Naive thymus-derived CD4-positive, alpha-beta T cell (primary cell): Measurements from ENCODE around the gene DNAH9. TPM values are rescaled to one million over a fixed set of nuclear protein-coding genes. Genes with fewer than 3 reads are reported as not detected.

Source experiments
- ATAC-seq: fragments of 150-1000 bp; cut with Tn5 transposase; 2 replicates; pipeline ENCODE4 v1.10.0; 2021; ENCODE audit warnings: mild to moderate bottlenecking, moderate library complexity
- CTCF ChIA-PET: fragments of 350-600 bp; sonication (Branson Sonifier 250); formaldehyde crosslinking; loops from one replicate; lab custom pipeline; 2021; ENCODE audit warnings: antibody characterized with exemption; lab: Charles Lee
- POLR2A ChIA-PET: fragments of 350-600 bp; sonication (Branson Sonifier 250); formaldehyde crosslinking; loops from one replicate; lab custom pipeline; 2021; ENCODE audit warnings: antibody characterized with exemption, inconsistent platforms; lab: Charles Lee
- DNase-seq, 9 donors: peaks; one replicate each; pipeline versions ENCODE4 v3.0.0 to v3.0.0-alpha.2; 2020 to 2022; ENCODE audit warnings: mixed read lengths in 1 of 9
- H3K27ac ChIP-seq: one replicate; pipeline ENCODE4 v1.7.0; 2013; ENCODE audit warnings: mild to moderate bottlenecking, low read depth, low read length, moderate library complexity
- H3K27me3 ChIP-seq, 2 donors: one replicate each; pipeline ENCODE4 v1.7.0; 2013; ENCODE audit warnings: low read length in 2 of 2, mild to moderate bottlenecking in 2 of 2, moderate library complexity in 2 of 2; ENCODE audit not compliant: control insufficient read depth in 2 of 2, insufficient read depth in 2 of 2
- H3K36me3 ChIP-seq, 3 experiments: 1 replicate in 2 of 3; 2 replicates in 1 of 3; pipeline ENCODE4 v1.7.0; 2013; ENCODE audit warnings: low read length in 3 of 3, mild to moderate bottlenecking in 3 of 3, moderate library complexity in 1 of 3; ENCODE audit not compliant: insufficient read depth in 3 of 3, control insufficient read depth in 2 of 3
- H3K4me1 ChIP-seq, 2 donors: one replicate each; pipeline ENCODE4 v1.7.0; 2013; ENCODE audit warnings: low read length in 2 of 2, mild to moderate bottlenecking in 2 of 2, moderate library complexity in 1 of 2; ENCODE audit not compliant: control insufficient read depth in 2 of 2, insufficient read depth in 2 of 2
- H3K4me3 ChIP-seq: 2 replicates; pipeline ENCODE4 v1.7.0; 2013; ENCODE audit warnings: mild to moderate bottlenecking, low read length
- H3K9me3 ChIP-seq, 3 experiments: 1 replicate in 2 of 3; 2 replicates in 1 of 3; pipeline ENCODE4 v1.7.0; 2013; ENCODE audit warnings: low read length in 3 of 3; ENCODE audit not compliant: control insufficient read depth in 2 of 3
- H3K27ac Mint-ChIP-seq, 9 donors: one replicate each; pipeline ENCODE4 v1.8.0; 2020 to 2022; ENCODE audit warnings: mixed read lengths in 9 of 9, mild to moderate bottlenecking in 8 of 9, moderate library complexity in 5 of 9, inconsistent platforms in 2 of 9
- H3K27me3 Mint-ChIP-seq, 5 donors: one replicate each; pipeline ENCODE4 v1.8.0; 2021 to 2022; ENCODE audit warnings: mixed read lengths in 5 of 5, mild to moderate bottlenecking in 1 of 5
- H3K36me3 Mint-ChIP-seq, 5 donors: one replicate each; pipeline ENCODE4 v1.8.0; 2020 to 2022; ENCODE audit warnings: mixed read lengths in 5 of 5, mild to moderate bottlenecking in 3 of 5, inconsistent platforms in 1 of 5
- H3K4me1 Mint-ChIP-seq, 7 donors: one replicate each; pipeline ENCODE4 v1.8.0; 2020 to 2022; ENCODE audit warnings: mixed read lengths in 7 of 7, mild to moderate bottlenecking in 3 of 7, inconsistent platforms in 1 of 7
- H3K4me3 Mint-ChIP-seq, 10 donors: one replicate each; pipeline ENCODE4 v1.8.0; 2020 to 2022; ENCODE audit warnings: mild to moderate bottlenecking in 10 of 10, mixed read lengths in 10 of 10, moderate library complexity in 6 of 10, inconsistent platforms in 2 of 10
- H3K9me3 Mint-ChIP-seq, 11 donors: one replicate each; pipeline ENCODE4 v1.8.0; 2020 to 2022; ENCODE audit warnings: mixed read lengths in 11 of 11, mild to moderate bottlenecking in 4 of 11, inconsistent platforms in 1 of 11, moderate library complexity in 1 of 11
- intact Hi-C, 2 donors: fragments of 100-400 bp; cut with micrococcal nuclease; formaldehyde crosslinking; loops; one replicate each; pipeline ENCODE4 v1.15.1; 2023
- polyA plus RNA-seq, 2 donors: library from polyadenylated mRNA; unstranded; fragments of 300-500 nt; fragmentation: Illumina TruSeq; gene quantifications; one replicate each; pipeline ENCODE4 v1.2.3, GENCODE V29; 2021
- total RNA-seq, 6 experiments: library from RNA in 5 of 6; stranded (reverse) in 5 of 6; gene quantifications; 1 replicate in 5 of 6; 2 replicates in 1 of 6; pipeline ENCODE4 v1.2.3 and lab custom pipeline; 2021 to 2026

Gene DNAH9
- total and polyA plus RNA-seq, 7 experiments from 2014 or later: not detected

- no peak overlapping the region for H3K4me3 Mint-ChIP-seq
- H3K4me1 ChIP-seq: no peaks in the 10 kb centered on the region
- intact Hi-C loops: no loop called here
- H3K36me3 ChIP-seq: no peaks in the 10 kb centered on the region
- no peak overlapping the region for H3K27ac Mint-ChIP-seq
- ATAC-seq: no peak
- CTCF ChIA-PET: no interaction called here
- H3K4me1 Mint-ChIP-seq: peaks cover 0 to 1% (median 0%) of the 10 kb centered on the region in 7 donors
- POLR2A ChIA-PET: no interaction called here
- H3K27ac ChIP-seq: no peak overlapping the region
- H3K4me3 ChIP-seq: no peak overlapping the region
- no peaks in the 10 kb centered on the region for H3K9me3 ChIP-seq
- no peak for DNase-seq
- H3K27me3 ChIP-seq: no peaks in the 10 kb centered on the region
- peaks cover 0 to 7% (median 0%) of the 10 kb centered on the region in 5 donors for H3K27me3 Mint-ChIP-seq
- no peaks in the 10 kb centered on the region for H3K36me3 Mint-ChIP-seq
- peaks cover 0 to 13% (median 4%) of the 10 kb centered on the region in 11 donors for H3K9me3 Mint-ChIP-seq
Observed at GRCh38 chr17:11638700-11639265, 40.5 kb downstream of the DNAH9 start.

- Mint-ChIP-seq H3K36me3 (no peaks in the 10 kb centered on the region), H3K4me3 (no peak overlapping the region), H3K4me1 (peaks cover 0 to 8% (median 0%) of the 10 kb centered on the region in 7 donors), H3K27ac (no peak overlapping the region), H3K9me3 (peaks cover 0 to 9% (median 4%) of the 10 kb centered on the region in 11 donors), H3K27me3 (peaks cover 0 to 7% (median 0%) of the 10 kb centered on the region in 5 donors)
- no peak for DNase-seq
- POLR2A ChIA-PET: no interaction called here
- H3K4me3 ChIP-seq: no peak overlapping the region
- H3K9me3 ChIP-seq: no peaks in the 10 kb centered on the region
- no peak overlapping the region for H3K27ac ChIP-seq
- ATAC-seq: no peak
- H3K4me1 ChIP-seq: no peaks in the 10 kb centered on the region
- intact Hi-C loops: loop anchor here in 1 of 2 donors (5.0 kb wide), 1 partner anchor 763 kb away; no protein-coding TSS in a partner anchor
- H3K36me3 ChIP-seq: no peaks in the 10 kb centered on the region
- CTCF ChIA-PET: no interaction called here
- H3K27me3 ChIP-seq: no peaks in the 10 kb centered on the region
Observed at GRCh38 chr17:11639736-11640462, 41.6 kb downstream of the DNAH9 start.

- Mint-ChIP-seq H3K9me3 (peaks cover 0 to 9% (median 4%) of the 10 kb centered on the region in 11 donors), H3K4me1 (peaks cover 0 to 8% (median 0%) of the 10 kb centered on the region in 7 donors), H3K4me3 (no peak overlapping the region), H3K27me3 (peaks cover 0 to 7% (median 0%) of the 10 kb centered on the region in 5 donors), H3K36me3 (no peaks in the 10 kb centered on the region), H3K27ac (no peak overlapping the region)
- H3K27me3 ChIP-seq: no peaks in the 10 kb centered on the region
- intact Hi-C loops: loop anchor here in 1 of 2 donors (5.0 kb wide), 1 partner anchor 763 kb away; no protein-coding TSS in a partner anchor
- ChIA-PET CTCF (no interaction called here), POLR2A (no interaction called here)
- DNase-seq (no peak), ATAC-seq (no peak)
- H3K36me3 ChIP-seq: no peaks in the 10 kb centered on the region
- H3K4me3 ChIP-seq: no peak overlapping the region
- H3K9me3 ChIP-seq: no peaks in the 10 kb centered on the region
- H3K4me1 ChIP-seq: no peaks in the 10 kb centered on the region
- H3K27ac ChIP-seq: no peak overlapping the region
Observed at GRCh38 chr17:11640463-11640814, 42.2 kb downstream of the DNAH9 start.

GRCh38 chr17:11641521-11642275 lies 43.4 kb downstream of the DNAH9 start:
- ChIA-PET POLR2A (no interaction called here), CTCF (no interaction called here)
- Histone ChIP-seq H3K27me3 (no peaks in the 10 kb centered on the region), H3K36me3 (no peaks in the 10 kb centered on the region), H3K27ac (no peak overlapping the region), H3K4me1 (no peaks in the 10 kb centered on the region), H3K4me3 (no peak overlapping the region), H3K9me3 (no peaks in the 10 kb centered on the region)
- Mint-ChIP-seq H3K4me3 (no peak overlapping the region), H3K27me3 (peaks cover 0 to 7% (median 0%) of the 10 kb centered on the region in 5 donors), H3K4me1 (peaks cover 0 to 8% (median 0%) of the 10 kb centered on the region in 7 donors), H3K9me3 (peaks cover 0 to 9% (median 4%) of the 10 kb centered on the region in 11 donors), H3K27ac (no peak overlapping the region), H3K36me3 (no peaks in the 10 kb centered on the region)
- DNase-seq (no peak), ATAC-seq (no peak)
- intact Hi-C loops: loop anchor here in 1 of 2 donors (5.0 kb wide), 1 partner anchor 764 kb away; no protein-coding TSS in a partner anchor

- Histone ChIP-seq H3K36me3 (no peaks in the 10 kb centered on the region), H3K27me3 (no peaks in the 10 kb centered on the region), H3K4me1 (no peaks in the 10 kb centered on the region), H3K27ac (no peak overlapping the region), H3K9me3 (no peaks in the 10 kb centered on the region), H3K4me3 (no peak overlapping the region)
- ChIA-PET POLR2A (no interaction called here), CTCF (no interaction called here)
- DNase-seq (no peak), ATAC-seq (no peak)
- intact Hi-C loops: loop anchor here in 1 of 2 donors (5.0 kb wide), 1 partner anchor 765 kb away; no protein-coding TSS in a partner anchor
- no peak overlapping the region for H3K4me3 Mint-ChIP-seq
- H3K27me3 Mint-ChIP-seq: peaks cover 0 to 7% (median 0%) of the 10 kb centered on the region in 5 donors
- no peak overlapping the region for H3K27ac Mint-ChIP-seq
- peaks cover 0 to 8% (median 3%) of the 10 kb centered on the region in 11 donors for H3K9me3 Mint-ChIP-seq
- H3K36me3 Mint-ChIP-seq: no peaks in the 10 kb centered on the region
- peaks cover 0 to 8% (median 0%) of the 10 kb centered on the region in 7 donors for H3K4me1 Mint-ChIP-seq
Observed at GRCh38 chr17:11642655-11643054, 44.4 kb downstream of the DNAH9 start.

GRCh38 chr17:11643851-11644250 lies 45.6 kb downstream of the DNAH9 start:
- ATAC-seq (peak; percentile 14), DNase-seq (no peak)
- Histone ChIP-seq H3K4me3 (no peak overlapping the region), H3K36me3 (no peaks in the 10 kb centered on the region), H3K9me3 (no peaks in the 10 kb centered on the region), H3K27me3 (no peaks in the 10 kb centered on the region), H3K27ac (no peak overlapping the region), H3K4me1 (no peaks in the 10 kb centered on the region)
- H3K4me1 Mint-ChIP-seq: peaks cover 0 to 8% (median 0%) of the 10 kb centered on the region in 7 donors
- no peaks in the 10 kb centered on the region for H3K36me3 Mint-ChIP-seq
- H3K4me3 Mint-ChIP-seq: no peak overlapping the region
- CTCF ChIA-PET: interaction anchor here (0.8 to 1.2 kb wide), 3 partner anchors 9 to 997 kb away, joined by 3 to 6 read pairs (median 4); no protein-coding TSS in a partner anchor
- peaks cover 0 to 4% (median 2%) of the 10 kb centered on the region in 11 donors for H3K9me3 Mint-ChIP-seq
- no peak overlapping the region for H3K27ac Mint-ChIP-seq
- POLR2A ChIA-PET: no interaction called here
- H3K27me3 Mint-ChIP-seq: peaks cover 0 to 7% (median 0%) of the 10 kb centered on the region in 5 donors
- intact Hi-C loops: loop anchor here in 1 of 2 donors (5.0 kb wide), 1 partner anchor 767 kb away; no protein-coding TSS in a partner anchor
